Lung (tissue), 12 donors: ENCODE measurements around the gene HSF2BP. TPM values are rescaled to one million over a fixed set of nuclear protein-coding genes. Genes with fewer than 3 reads are reported as not detected.

Experiments used
- ATAC-seq: fragments of 200-7000 bp; cut with Tn5 transposase; one replicate; pipeline ENCODE4 v1.9.1; 2020; ENCODE audit warnings: moderate number of reproducible peaks; ENCODE audit not compliant: insufficient read depth, low FRiP score
- DNase-seq, 3 donors: peaks; one replicate each; pipeline ENCODE4 v3.0.0-alpha.2; 2013 to 2017
- H3K27ac ChIP-seq, 2 donors: one replicate each; pipeline ENCODE4 v1.5.1; 2013; ENCODE audit warnings: mild to moderate bottlenecking in 2 of 2, moderate library complexity in 2 of 2, control low read depth in 1 of 2, inconsistent platforms in 1 of 2, low read depth in 1 of 2, low read length in 1 of 2
- H3K27me3 ChIP-seq, 3 donors: one replicate each; pipeline ENCODE4 v1.5.1; 2013; ENCODE audit warnings: low read length in 2 of 3; ENCODE audit not compliant: control insufficient read depth in 3 of 3, insufficient read depth in 3 of 3
- H3K36me3 ChIP-seq, 4 donors: one replicate each; pipeline ENCODE4 v1.5.1; 2013; ENCODE audit warnings: low read length in 4 of 4, mild to moderate bottlenecking in 1 of 4, moderate library complexity in 1 of 4; ENCODE audit not compliant: control insufficient read depth in 4 of 4, insufficient read depth in 4 of 4
- H3K4me1 ChIP-seq, 5 donors: one replicate each; pipeline ENCODE4 v1.5.1; 2013; ENCODE audit warnings: low read length in 5 of 5, mild to moderate bottlenecking in 2 of 5, moderate library complexity in 1 of 5; ENCODE audit not compliant: control insufficient read depth in 5 of 5, insufficient read depth in 5 of 5
- H3K4me3 ChIP-seq: one replicate; pipeline ENCODE4 v1.5.1; 2013; ENCODE audit warnings: mild to moderate bottlenecking, control low read depth, moderate library complexity
- H3K9ac ChIP-seq, 2 donors: one replicate each; pipeline ENCODE4 v1.5.1; 2013; ENCODE audit warnings: low read length in 2 of 2, control low read depth in 1 of 2; ENCODE audit not compliant: insufficient read depth in 1 of 2
- H3K9me3 ChIP-seq, 4 donors: one replicate each; pipeline ENCODE4 v1.5.1; 2013; ENCODE audit warnings: low read length in 3 of 4, mild to moderate bottlenecking in 1 of 4, moderate library complexity in 1 of 4; ENCODE audit not compliant: control insufficient read depth in 4 of 4, insufficient read depth in 3 of 4
- WGBS, 2 donors: extraction: QIAGEN DNeasy Blood & Tissue Kit; methylation state at CpG; one replicate each; pipeline ENCODE4 v1.1.7; 2013; 5-methylcytosine and 5-hydroxymethylcytosine counted together
- polyA plus RNA-seq, 2 donors: library from polyadenylated mRNA; stranded (reverse); fragments of 200-250 nt; gene quantifications; one replicate each; pipeline ENCODE4 v1.2.1, GENCODE V29; 2013
- total RNA-seq, 2 donors: library from RNA; depleted of rRNA in 1 of 2; stranded (reverse); fragments of >200 nt in 1 of 2; gene quantifications; one replicate each; pipeline ENCODE4 v1.2.1, GENCODE V29; 2014 to 2021
- TF ChIP-seq, protein P1 (sequence below): IDR thresholded peaks from 2 replicates; pipeline ENCODE4 v1.5.1; 2012; ENCODE audit warnings: mild to moderate bottlenecking; ENCODE audit errors: control extremely low read depth, extremely low read depth
- donor health status: control.
- donor health status: control.
- donor health status: Bipolar disorder and iron deficiency.
- donor health status: healthy.
- donor health status: DM: yes; HTN: yes; CAD: no.

HSF2BP gene
- total and polyA plus RNA-seq, 4 donors, result 0.46 to 0.71 (median 0.57) TPM

DNA sequence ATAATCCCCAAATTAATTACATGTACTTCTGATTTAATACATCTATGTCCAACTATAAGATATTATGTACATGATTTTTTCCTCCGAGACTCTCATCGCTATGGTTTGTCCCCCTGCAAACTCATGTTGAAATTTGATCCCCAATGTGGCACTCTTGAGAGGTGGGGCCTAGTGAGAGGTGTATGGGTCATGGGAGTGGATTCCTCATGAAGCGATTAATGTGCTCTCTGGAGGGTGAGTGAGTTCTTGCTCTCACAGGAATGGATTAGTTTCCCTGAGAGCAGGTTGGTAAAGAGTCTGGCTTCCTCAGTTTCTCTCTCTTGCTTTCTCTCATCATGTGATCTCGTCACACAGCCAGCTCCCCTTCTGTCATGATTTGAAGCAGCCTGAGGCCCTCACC is 16.1 kb downstream of the HSF2BP start:
- Histone ChIP-seq H3K36me3 (no peaks in the 10 kb centered on the region), H3K9me3 (no peaks in the 10 kb centered on the region), H3K27ac (no peak overlapping the region), H3K4me1 (peaks cover 0 to 33% (median 7%) of the 10 kb centered on the region in 5 donors), H3K27me3 (no peaks in the 10 kb centered on the region), H3K4me3 (no peak overlapping the region), H3K9ac (no peak overlapping the region)
- 88 to 93% methylated on average over 4 of the region's 4 CpGs for WGBS, 2 donors
- ATAC-seq (no peak), DNase-seq (peak in 1 of 3 donors; percentile 35)
- TF ChIP-seq, protein P1, sequence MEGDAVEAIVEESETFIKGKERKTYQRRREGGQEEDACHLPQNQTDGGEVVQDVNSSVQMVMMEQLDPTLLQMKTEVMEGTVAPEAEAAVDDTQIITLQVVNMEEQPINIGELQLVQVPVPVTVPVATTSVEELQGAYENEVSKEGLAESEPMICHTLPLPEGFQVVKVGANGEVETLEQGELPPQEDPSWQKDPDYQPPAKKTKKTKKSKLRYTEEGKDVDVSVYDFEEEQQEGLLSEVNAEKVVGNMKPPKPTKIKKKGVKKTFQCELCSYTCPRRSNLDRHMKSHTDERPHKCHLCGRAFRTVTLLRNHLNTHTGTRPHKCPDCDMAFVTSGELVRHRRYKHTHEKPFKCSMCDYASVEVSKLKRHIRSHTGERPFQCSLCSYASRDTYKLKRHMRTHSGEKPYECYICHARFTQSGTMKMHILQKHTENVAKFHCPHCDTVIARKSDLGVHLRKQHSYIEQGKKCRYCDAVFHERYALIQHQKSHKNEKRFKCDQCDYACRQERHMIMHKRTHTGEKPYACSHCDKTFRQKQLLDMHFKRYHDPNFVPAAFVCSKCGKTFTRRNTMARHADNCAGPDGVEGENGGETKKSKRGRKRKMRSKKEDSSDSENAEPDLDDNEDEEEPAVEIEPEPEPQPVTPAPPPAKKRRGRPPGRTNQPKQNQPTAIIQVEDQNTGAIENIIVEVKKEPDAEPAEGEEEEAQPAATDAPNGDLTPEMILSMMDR, result no peak

DNA sequence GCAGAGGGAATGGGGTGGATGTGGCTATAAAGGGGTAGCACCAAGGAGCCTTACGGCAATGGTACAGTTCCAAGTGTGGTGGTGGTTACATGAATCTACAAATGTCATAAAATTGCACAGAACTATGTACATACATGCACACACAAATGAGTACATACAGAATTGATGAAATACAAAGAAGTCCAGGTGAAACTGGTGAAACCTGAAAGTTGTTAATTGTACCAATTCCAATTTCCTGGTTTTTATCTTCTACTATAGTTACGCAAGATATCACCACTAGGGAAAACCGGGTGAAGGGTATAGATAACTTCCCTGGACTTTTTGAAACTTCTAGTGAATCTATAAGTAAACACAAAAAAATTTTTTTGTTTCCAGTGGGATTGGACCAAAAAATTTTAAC is 18.9 kb downstream of the HSF2BP start:
- 70 to 73% methylated on average over 3 of the region's 3 CpGs for WGBS, 2 donors
- Histone ChIP-seq H3K36me3 (no peaks in the 10 kb centered on the region), H3K9me3 (no peaks in the 10 kb centered on the region), H3K4me1 (peaks cover 0 to 23% (median 5%) of the 10 kb centered on the region in 5 donors), H3K27ac (no peak overlapping the region), H3K4me3 (no peak overlapping the region), H3K9ac (no peak overlapping the region), H3K27me3 (no peaks in the 10 kb centered on the region)
- DNase-seq (no peak), ATAC-seq (no peak)
- TF ChIP-seq, protein P1, result no peak

DNA sequence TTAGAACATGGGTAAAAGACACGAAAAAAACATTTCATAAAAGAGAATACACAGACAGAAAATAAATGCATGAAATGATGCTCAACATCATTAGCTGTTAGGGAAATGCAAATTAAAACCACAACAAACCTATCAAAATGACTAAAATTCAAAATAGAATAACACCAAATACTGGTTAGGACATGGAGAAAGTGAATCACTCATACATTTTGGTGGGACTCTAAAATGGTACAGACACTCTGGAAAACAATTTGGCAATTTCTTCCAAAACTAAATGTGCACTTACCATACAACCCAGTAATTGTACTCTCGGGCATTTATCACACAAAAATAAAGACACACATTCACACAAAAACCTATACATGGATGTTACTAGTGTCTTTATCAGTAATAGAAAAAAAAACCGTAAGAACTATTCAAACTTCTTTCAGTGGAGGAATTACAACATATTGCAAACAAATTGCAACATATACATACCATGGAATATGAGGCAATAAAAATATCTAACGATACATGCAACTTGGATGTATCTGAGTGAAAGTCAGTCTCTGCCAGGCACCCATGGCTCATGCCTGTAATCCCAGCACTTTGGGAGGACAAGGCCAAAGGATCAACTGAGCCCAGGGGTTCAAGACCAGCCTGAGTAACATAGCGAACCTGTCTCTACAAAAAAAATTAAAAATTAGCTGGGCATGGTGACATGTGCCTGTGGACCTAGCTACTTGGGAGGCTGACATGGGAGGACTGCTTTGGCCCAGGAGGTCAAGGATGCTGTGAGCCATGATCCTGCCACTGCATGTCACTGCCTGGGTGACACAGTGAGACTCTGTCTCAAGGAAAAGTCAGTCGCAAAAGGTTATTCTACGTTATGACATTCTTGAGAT is 19.6 kb downstream of the HSF2BP start:
- Histone ChIP-seq H3K9me3 (no peaks in the 10 kb centered on the region), H3K9ac (no peak overlapping the region), H3K36me3 (no peaks in the 10 kb centered on the region), H3K4me3 (no peak overlapping the region), H3K27me3 (no peaks in the 10 kb centered on the region), H3K27ac (no peak overlapping the region), H3K4me1 (peaks cover 0 to 16% (median 0%) of the 10 kb centered on the region in 5 donors)
- WGBS, 2 donors, result 67 to 69% methylated on average over 7 of the region's 7 CpGs
- TF ChIP-seq, protein P1, result no peak
- no peak for ATAC-seq
- DNase-seq, result peak; percentile 57 to 92 (median 84)
